ENCODE measurements around the gene LSM2. TPM values are rescaled to one million over a fixed set of nuclear protein-coding genes. Genes with fewer than 3 reads are reported as not detected.

LSM2 gene
- total RNA-seq, 1 donor from 2014 or later: 51.6 TPM

- Histone ChIP-seq H3K4me3 (no peak overlapping the region), H3K27ac (no peak overlapping the region), H3K36me3 (no peaks in the 10 kb centered on the region), H3K4me1 (no peaks in the 10 kb centered on the region), H3K27me3 (no peaks in the 10 kb centered on the region), H3K9me3 (no peaks in the 10 kb centered on the region)
- intact Hi-C loops (cut with DNase I): no loop called here
- no peak for TF ChIP-seq POLR2AphosphoS5 (IDR thresholded peaks at IDR 0.05; ENCODE audit: insufficient read depth in 1 of 2, low read depth in 1 of 2)
- no peak for TF ChIP-seq CTCF (IDR thresholded peaks at IDR 0.05)
- no peak for TF ChIP-seq POLR2A (IDR thresholded peaks at IDR 0.05)
- DNase-seq (ENCODE audit: extremely low spot score in 2 of 2): no peak
Measured at GRCh38 chr6:31760790-31761189, 46.0 kb downstream of the LSM2 start.

DNA sequence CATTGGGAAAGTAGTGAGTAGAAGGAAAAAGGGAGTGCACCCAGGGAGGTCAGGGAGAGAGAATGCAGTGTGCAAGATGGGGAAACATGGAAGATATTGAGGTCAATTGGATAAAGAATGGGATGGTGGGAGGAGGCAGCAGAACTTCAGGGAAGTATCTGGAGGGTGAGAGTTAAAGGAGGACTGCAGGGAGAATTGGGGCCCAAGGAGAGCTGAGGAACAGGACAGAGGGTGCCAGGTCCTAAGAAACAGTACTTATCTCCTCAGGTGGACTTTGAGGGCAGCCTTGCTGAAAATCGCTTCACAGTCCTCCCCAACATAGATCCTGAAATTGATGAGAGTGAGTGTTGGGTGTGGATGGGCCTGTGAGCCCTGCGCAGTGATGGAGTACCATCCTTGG is 48.5 kb downstream of the LSM2 start:
- no peak overlapping the region for H3K27ac ChIP-seq
- no peaks in the 10 kb centered on the region for H3K9me3 ChIP-seq
- no peak for TF ChIP-seq CTCF (IDR thresholded peaks at IDR 0.05)
- TF ChIP-seq POLR2AphosphoS5 (IDR thresholded peaks at IDR 0.05; ENCODE audit: insufficient read depth in 1 of 2, low read depth in 1 of 2): no peak
- no peak for TF ChIP-seq POLR2A (IDR thresholded peaks at IDR 0.05)
- no peaks in the 10 kb centered on the region for H3K36me3 ChIP-seq
- H3K27me3 ChIP-seq: no peaks in the 10 kb centered on the region
- H3K4me3 ChIP-seq: no peak overlapping the region
- DNase-seq (ENCODE audit: extremely low spot score in 2 of 2): no peak
- no peaks in the 10 kb centered on the region for H3K4me1 ChIP-seq
- intact Hi-C loops (cut with DNase I): no loop called here

GRCh38 chr6:31752739-31753319 is 53.9 kb downstream of the LSM2 start:
- Histone ChIP-seq H3K4me1 (no peaks in the 10 kb centered on the region), H3K27me3 (no peaks in the 10 kb centered on the region), H3K4me3 (no peak overlapping the region), H3K27ac (no peak overlapping the region), H3K36me3 (no peaks in the 10 kb centered on the region), H3K9me3 (no peaks in the 10 kb centered on the region)
- TF ChIP-seq CTCF (IDR thresholded peaks at IDR 0.05) (no peak), POLR2A (IDR thresholded peaks at IDR 0.05) (no peak), POLR2AphosphoS5 (IDR thresholded peaks at IDR 0.05; ENCODE audit: insufficient read depth in 1 of 2, low read depth in 1 of 2) (no peak)
- DNase-seq (ENCODE audit: extremely low spot score in 2 of 2): no peak
- intact Hi-C loops (cut with DNase I): no loop called here

- no peaks in the 10 kb centered on the region for H3K27me3 ChIP-seq
- no peak for DNase-seq (ENCODE audit: extremely low spot score in 2 of 2)
- intact Hi-C loops (cut with DNase I): no loop called here
- no peaks in the 10 kb centered on the region for H3K9me3 ChIP-seq
- no peaks in the 10 kb centered on the region for H3K4me1 ChIP-seq
- H3K27ac ChIP-seq: no peak overlapping the region
- H3K36me3 ChIP-seq: no peaks in the 10 kb centered on the region
- TF ChIP-seq CTCF (IDR thresholded peaks at IDR 0.05): no peak
- TF ChIP-seq POLR2A (IDR thresholded peaks at IDR 0.05): no peak
- TF ChIP-seq POLR2AphosphoS5 (IDR thresholded peaks at IDR 0.05; ENCODE audit: insufficient read depth in 1 of 2, low read depth in 1 of 2): no peak
- H3K4me3 ChIP-seq: no peak overlapping the region
Measured at GRCh38 chr6:31750411-31751022, 56.2 kb downstream of the LSM2 start.

DNA sequence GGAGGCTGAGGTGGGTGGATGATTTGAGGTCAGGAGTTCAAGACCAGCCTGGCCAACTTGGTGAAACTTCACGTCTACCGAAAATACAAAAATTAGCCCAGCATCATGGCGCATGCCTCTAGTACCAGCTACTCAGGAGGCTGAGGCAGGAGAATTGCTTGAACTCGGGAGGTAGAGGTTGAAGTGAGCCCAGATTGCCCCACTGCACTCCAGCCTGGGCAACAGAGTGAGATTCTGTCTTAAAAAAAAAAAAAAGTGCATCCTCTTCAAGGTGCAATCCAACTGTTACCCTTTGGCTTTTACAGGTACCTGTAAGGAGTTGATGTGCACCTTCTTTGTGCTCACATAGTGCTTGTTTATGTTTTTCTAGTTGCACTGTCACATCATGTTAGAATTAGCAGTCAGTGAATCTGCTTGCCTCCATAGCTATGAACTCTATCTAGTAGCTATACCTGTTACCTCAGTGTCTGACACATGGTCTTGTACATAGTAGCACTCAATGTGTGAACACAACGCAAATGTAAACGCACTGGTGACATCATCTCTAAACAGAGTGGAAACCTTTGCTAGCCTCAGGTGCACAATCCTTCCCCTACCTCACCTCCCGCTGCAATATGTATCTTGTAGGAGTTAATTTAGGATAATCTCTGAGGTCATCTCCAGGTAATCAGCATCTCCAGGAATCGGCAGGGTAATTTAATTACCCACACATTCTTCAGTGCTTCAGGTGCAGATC is 57.3 kb downstream of the LSM2 start:
- TF ChIP-seq POLR2AphosphoS5 (IDR thresholded peaks at IDR 0.05; ENCODE audit: insufficient read depth in 1 of 2, low read depth in 1 of 2) (no peak), POLR2A (IDR thresholded peaks at IDR 0.05) (no peak), CTCF (IDR thresholded peaks at IDR 0.05) (no peak)
- intact Hi-C loops (cut with DNase I): no loop called here
- H3K4me3 ChIP-seq: no peak overlapping the region
- H3K4me1 ChIP-seq: no peaks in the 10 kb centered on the region
- DNase-seq (ENCODE audit: extremely low spot score in 2 of 2): no peak
- H3K9me3 ChIP-seq: no peaks in the 10 kb centered on the region
- H3K36me3 ChIP-seq: no peaks in the 10 kb centered on the region
- no peaks in the 10 kb centered on the region for H3K27me3 ChIP-seq
- no peak overlapping the region for H3K27ac ChIP-seq

Data from vagina (tissue), 2 donors.